Epithelial cell of esophagus (primary cell): ENCODE results near the gene B3GAT1.

ENCODE experiments used
- DNase-seq: peaks from one replicate; pipeline ENCODE4 v3.0.0; 2010; ENCODE audit warnings: low read depth
- H3K4me3 ChIP-seq: 2 replicates; pipeline ENCODE4 v1.5.1; 2011; ENCODE audit warnings: mild to moderate bottlenecking, low read length, control low read depth
- CTCF ChIP-seq: IDR thresholded peaks from 2 replicates; pipeline ENCODE4 v1.5.1; 2011; ENCODE audit warnings: low read depth, mild to moderate bottlenecking, low read length, control low read depth, inconsistent platforms; ENCODE audit not compliant: insufficient read depth; ENCODE audit errors: missing control alignments

Gene B3GAT1

GRCh38 chr11:134402910-134403309 is 9.1 kb downstream of the B3GAT1 start:
- TF ChIP-seq CTCF = no peak
- no peak overlapping the region for H3K4me3 ChIP-seq
- no peak for DNase-seq

GRCh38 chr11:134401825-134402809 is 9.9 kb downstream of the B3GAT1 start:
- H3K4me3 ChIP-seq = no peak overlapping the region
- no peak for TF ChIP-seq CTCF
- DNase-seq = no peak

- H3K4me3 ChIP-seq = no peak overlapping the region
- TF ChIP-seq CTCF = no peak
- DNase-seq = no peak
These were observed 12.0 kb downstream of the B3GAT1 start for GRCh38 chr11:134399996-134400395.

GRCh38 chr11:134399293-134399654 is 12.8 kb downstream of the B3GAT1 start:
- no peak for TF ChIP-seq CTCF
- H3K4me3 ChIP-seq = no peak overlapping the region
- DNase-seq = no peak

- TF ChIP-seq CTCF = no peak
- no peak overlapping the region for H3K4me3 ChIP-seq
- DNase-seq = no peak
These were observed 13.3 kb downstream of the B3GAT1 start for GRCh38 chr11:134398644-134399292.

GRCh38 chr11:134398079-134398444 is 14.0 kb downstream of the B3GAT1 start:
- DNase-seq = no peak
- H3K4me3 ChIP-seq = no peak overlapping the region
- TF ChIP-seq CTCF = no peak
